H1 (cell line): ENCODE data around the gene CDS2. TPM values are rescaled to one million over a fixed set of nuclear protein-coding genes. Genes with fewer than 3 reads are reported as not detected.

Experiments used
- ASH2L ChIP-seq: fragments of 200-600, 300-600 bp; sonication (generic); IDR thresholded peaks from one replicate; pipeline ENCODE4 v1.7.1; 2017; ENCODE audit warnings: low read length
- ATF2 ChIP-seq: IDR thresholded peaks from 2 replicates; pipeline ENCODE4 v1.6.1; 2012; ENCODE audit warnings: low read length, inconsistent platforms
- KDM4A ChIP-seq: IDR thresholded peaks from one replicate; pipeline ENCODE4 v1.7.1; 2012; ENCODE audit warnings: low read depth, mild to moderate bottlenecking, moderate library complexity, low read length, inconsistent platforms; ENCODE audit not compliant: severe bottlenecking
- KDM5A ChIP-seq: fragments of 200-600 bp; IDR thresholded peaks from 2 replicates; pipeline ENCODE4 v1.7.1; 2012; ENCODE audit warnings: mild to moderate bottlenecking, low read length, inconsistent platforms, mixed read lengths
- PHF8 ChIP-seq: fragments of 200-600 bp; sonication (generic); conservative IDR thresholded peaks from 2 replicates; pipeline ENCODE4 v1.7.1; 2012; ENCODE audit warnings: low read depth, mild to moderate bottlenecking, inconsistent platforms, low read length, moderate library complexity
- POLR2A ChIP-seq, 2 experiments: IDR thresholded peaks; 1 replicate in 1 of 2; 2 replicates in 1 of 2; pipeline ENCODE4 v1.6.1; 2011; ENCODE audit warnings: low read depth in 2 of 2, low read length in 2 of 2, mild to moderate bottlenecking in 2 of 2; ENCODE audit errors: control extremely low read depth in 1 of 2
- YY1 ChIP-seq: IDR thresholded peaks from 2 replicates; pipeline ENCODE4 v1.6.1; 2011; ENCODE audit warnings: low read depth, mild to moderate bottlenecking, low read length
- polyA plus RNA-seq, 7 experiments: library from polyadenylated mRNA; depleted of rRNA in 3 of 7; stranded (reverse) in 5 of 7; unstranded in 2 of 7; fragments of >200 nt in 5 of 7; fragments of 200-250 nt in 2 of 7; gene quantifications; 1 replicate in 5 of 7; 2 replicates in 1 of 7; 4 replicates in 1 of 7; pipeline versions ENCODE4 v1.2.1 to v1.2.3, GENCODE V29; 2011 to 2013; ENCODE audit warnings: missing spikeins in 2 of 7, mixed read lengths in 2 of 7
- total RNA-seq: library from RNA; stranded (reverse); fragmentation: NEBNext Ultra II Directional; extraction: Animal tissue kit (Norgen Biotek cat#: 25700); gene quantifications from 2 replicates; pipeline ENCODE4 v1.2.1, GENCODE V29; 2021

CDS2 gene
- total and polyA plus RNA-seq, 2 of the 8 experiments (the other 6 are each of a cell fraction or from before 2014, with no cell fraction given): 54.0 to 56.2 TPM

- peak; percentile 93 for TF ChIP-seq ASH2L
- 0 out of 2 replicates have a peak, but pooled peaks have one; percentile 57 for TF ChIP-seq ATF2
- TF ChIP-seq KDM5A: 0 out of 2 replicates have a peak, but pooled peaks have one; percentile 15
- TF ChIP-seq PHF8: peak; percentile 56
- peak; percentile 88 for TF ChIP-seq KDM4A
- peak; percentile 90 for TF ChIP-seq YY1
- TF ChIP-seq POLR2A (IDR thresholded peaks at IDR 0.05; ENCODE audit: control extremely low read depth in 1 of 2, low read depth in 2 of 2, low read length in 2 of 2): peak in 1 of 2 experiments; percentile 32; a peak in 1 of 3 replicates
- TF ChIP-seq, all 59 proteins: peak for 9
Observed at GRCh38 chr20:5127204-5127858, 523 bp downstream of the CDS2 start (continued).
